ENCODE results near the gene AP4S1.

The AP4S1 gene

DNA sequence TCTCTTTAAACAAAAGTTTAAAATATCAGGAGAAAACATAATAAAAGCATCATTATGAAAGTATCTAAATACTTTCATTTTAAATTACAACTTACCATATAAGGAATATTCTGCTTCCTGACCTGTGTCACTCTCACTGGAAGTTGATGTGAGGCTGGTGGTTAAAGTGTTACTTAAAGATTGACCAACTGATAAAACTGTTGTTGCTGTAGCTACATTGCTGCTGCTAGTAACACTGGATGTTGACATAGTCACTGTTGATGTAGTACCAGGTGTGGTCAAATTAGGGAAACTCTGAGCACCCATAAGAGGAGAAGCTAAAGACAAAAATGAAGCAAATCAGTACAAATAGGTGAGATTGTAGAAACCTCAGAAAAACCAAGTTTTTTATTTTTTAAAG lies 102.2 kb downstream of the AP4S1 start:
- Histone ChIP-seq H3K79me2 (ENCODE audit: insufficient read depth, low read length) (no peaks in the 10 kb centered on the region), H3F3A (ENCODE audit: insufficient read depth) (0 out of 2 replicates have a peak, but pooled peaks cover 5% of the 10 kb centered on the region), H3K9me3 (ENCODE audit: insufficient read depth, low read length) (no peaks in the 10 kb centered on the region), H3K9ac (ENCODE audit: low read length) (no peak overlapping the region), H3K27ac (ENCODE audit: low read depth, low read length) (no peak overlapping the region), H3K4me2 (ENCODE audit: low read depth, low read length, poor library complexity, severe bottlenecking) (no peak overlapping the region), H2AFZ (ENCODE audit: low read depth, low read length, severe bottlenecking) (no peak overlapping the region), H3K4me3 (ENCODE audit: insufficient read depth, low read length, poor library complexity, severe bottlenecking) (no peak overlapping the region), H3K27me3 (ENCODE audit: low read length) (no peaks in the 10 kb centered on the region), H3K9me2 (replicated peaks; ENCODE audit: insufficient read depth, low read length) (no peaks in the 10 kb centered on the region), H3K36me3 (ENCODE audit: low read length) (peaks cover 53% of the 10 kb centered on the region), H4K20me1 (ENCODE audit: low read depth, low read length) (no peaks in the 10 kb centered on the region)
- TF ChIP-seq CTCF (IDR thresholded peaks at IDR 0.05; ENCODE audit: insufficient read depth, low read length, poor library complexity, severe bottlenecking) (no peak), EZH2phosphoT487 (conservative IDR thresholded peaks at IDR 0.05; ENCODE audit: low read length) (no peak)

DNA sequence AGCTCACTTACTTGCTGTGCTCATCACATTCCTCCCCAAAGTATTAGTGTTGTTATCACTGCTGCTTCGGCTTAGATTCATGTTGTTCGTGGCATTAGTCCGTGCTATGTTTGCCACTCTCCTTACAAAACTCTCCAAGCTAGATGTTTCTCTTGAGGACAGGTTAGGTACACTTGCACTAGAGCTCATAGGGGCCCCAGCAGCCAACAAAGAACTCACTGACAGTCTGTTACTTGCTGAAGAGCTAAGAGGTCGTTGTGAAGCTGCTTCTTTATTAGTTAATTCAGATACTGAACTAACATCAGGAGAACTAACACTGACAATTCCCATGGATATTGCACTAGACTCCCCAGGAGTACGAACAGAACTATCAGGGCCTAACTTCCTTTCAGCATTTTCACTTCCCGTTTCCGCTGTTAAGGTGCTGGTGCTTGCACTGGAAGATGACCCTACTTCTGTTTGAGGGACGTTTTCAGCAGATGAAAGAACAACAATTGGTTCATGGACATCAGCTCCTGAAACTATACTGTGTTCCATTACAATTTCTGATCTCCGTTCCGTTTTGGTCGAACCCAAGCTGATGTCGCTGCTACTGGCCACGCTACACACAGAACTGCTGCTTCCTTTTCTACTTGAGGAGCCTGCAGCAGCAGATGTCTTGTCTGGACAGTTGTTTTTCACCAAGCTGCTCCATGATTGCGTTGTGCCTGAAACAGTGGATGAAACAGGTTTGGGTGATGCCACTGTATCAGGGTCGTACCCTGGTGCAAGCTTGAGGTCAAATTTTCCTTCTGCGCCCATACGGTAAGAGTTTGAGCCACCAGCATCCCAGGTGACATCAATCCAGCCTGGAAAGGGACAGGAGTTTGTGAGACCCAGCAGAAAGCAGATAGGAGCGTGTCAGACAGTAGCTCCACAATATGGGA lies 103.4 kb downstream of the AP4S1 start:
- Histone ChIP-seq H3K79me2 (ENCODE audit: insufficient read depth, low read length) (no peaks in the 10 kb centered on the region), H3F3A (ENCODE audit: insufficient read depth) (0 out of 2 replicates have a peak, but pooled peaks cover 8% of the 10 kb centered on the region), H3K36me3 (ENCODE audit: low read length) (peaks cover 54% of the 10 kb centered on the region), H4K20me1 (ENCODE audit: low read depth, low read length) (no peaks in the 10 kb centered on the region), H3K27me3 (ENCODE audit: low read length) (no peaks in the 10 kb centered on the region), H3K27ac (ENCODE audit: low read depth, low read length) (no peak overlapping the region), H3K9me2 (replicated peaks; ENCODE audit: insufficient read depth, low read length) (no peaks in the 10 kb centered on the region), H3K4me2 (ENCODE audit: low read depth, low read length, poor library complexity, severe bottlenecking) (no peak overlapping the region), H3K9ac (ENCODE audit: low read length) (no peak overlapping the region), H2AFZ (ENCODE audit: low read depth, low read length, severe bottlenecking) (no peak overlapping the region), H3K4me3 (ENCODE audit: insufficient read depth, low read length, poor library complexity, severe bottlenecking) (no peak overlapping the region), H3K9me3 (ENCODE audit: insufficient read depth, low read length) (no peaks in the 10 kb centered on the region)
- TF ChIP-seq EZH2phosphoT487 (conservative IDR thresholded peaks at IDR 0.05; ENCODE audit: low read length) (no peak), CTCF (IDR thresholded peaks at IDR 0.05; ENCODE audit: insufficient read depth, low read length, poor library complexity, severe bottlenecking) (no peak)

- TF ChIP-seq CTCF (IDR thresholded peaks at IDR 0.05; ENCODE audit: insufficient read depth, low read length, poor library complexity, severe bottlenecking) (no peak), EZH2phosphoT487 (conservative IDR thresholded peaks at IDR 0.05; ENCODE audit: low read length) (no peak)
- H3K9ac ChIP-seq (ENCODE audit: low read length) = no peak overlapping the region
- H4K20me1 ChIP-seq (ENCODE audit: low read depth, low read length) = no peaks in the 10 kb centered on the region
- H3K9me3 ChIP-seq (ENCODE audit: insufficient read depth, low read length) = no peaks in the 10 kb centered on the region
- no peak overlapping the region for H3K4me2 ChIP-seq (ENCODE audit: low read depth, low read length, poor library complexity, severe bottlenecking)
- no peak overlapping the region for H3K27ac ChIP-seq (ENCODE audit: low read depth, low read length)
- H3K36me3 ChIP-seq (ENCODE audit: low read length) = peaks cover 53% of the 10 kb centered on the region
- no peak overlapping the region for H3K4me3 ChIP-seq (ENCODE audit: insufficient read depth, low read length, poor library complexity, severe bottlenecking)
- H2AFZ ChIP-seq (ENCODE audit: low read depth, low read length, severe bottlenecking) = no peak overlapping the region
- H3K79me2 ChIP-seq (ENCODE audit: insufficient read depth, low read length) = no peaks in the 10 kb centered on the region
- no peaks in the 10 kb centered on the region for H3K9me2 ChIP-seq (replicated peaks; ENCODE audit: insufficient read depth, low read length)
- H3K27me3 ChIP-seq (ENCODE audit: low read length) = no peaks in the 10 kb centered on the region
- 0 out of 2 replicates have a peak, but pooled peaks cover 8% of the 10 kb centered on the region for H3F3A ChIP-seq (ENCODE audit: insufficient read depth)
Measured at GRCh38 chr14:31133133-31133532, 107.7 kb downstream of the AP4S1 start.

Measured in SU-DHL-6 (cell line).